Tibial artery (tissue), 4 donors: ENCODE data around the gene RSKR.

Source experiments
- DNase-seq, 2 donors: peaks; one replicate each; pipeline ENCODE4 v3.0.0-alpha.2; 2019
- H3K27ac ChIP-seq, 2 donors: fragments of 200-600 bp; sonication (generic) in 1 of 2; 1 replicate in 1 of 2; 2 replicates in 1 of 2; pipeline ENCODE4 v1.5.1; 2018 to 2019; ENCODE audit warnings: mild to moderate bottlenecking in 1 of 2
- H3K27me3 ChIP-seq, 2 donors: fragments of 200-600 bp; sonication (generic) in 1 of 2; one replicate each; pipeline versions ENCODE4 v1.5.1 to v1.6.0; 2016 to 2019
- H3K36me3 ChIP-seq, 3 donors: fragments of 200-600 bp; sonication (generic) in 2 of 3; one replicate each; pipeline ENCODE4 v1.5.1; 2016 to 2019; ENCODE audit warnings: mild to moderate bottlenecking in 2 of 3
- H3K4me1 ChIP-seq, 4 donors: fragments of 200-600 bp; sonication (generic) in 2 of 4; 1 replicate in 3 of 4; 2 replicates in 1 of 4; pipeline ENCODE4 v1.5.1; 2016 to 2019
- H3K4me3 ChIP-seq, 2 donors: fragments of 200-600 bp; sonication (generic) in 1 of 2; 1 replicate in 1 of 2; 2 replicates in 1 of 2; pipeline ENCODE4 v1.5.1; 2018 to 2019; ENCODE audit warnings: mild to moderate bottlenecking in 2 of 2
- H3K9me3 ChIP-seq, 3 donors: fragments of 200-600 bp; sonication (generic) in 1 of 3; one replicate each; pipeline ENCODE4 v1.5.1; 2016 to 2019
- intact Hi-C: fragments of 100-400 bp; cut with DNase I; formaldehyde crosslinking; loops from one replicate; pipeline ENCODE4 v1.15.0; 2023; ENCODE audit warnings: low total_unique reads
- TF ChIP-seq, protein P1 (sequence below), 2 experiments: fragments of 200-600 bp in 1 of 2; fragments of 450-650 bp in 1 of 2; IDR thresholded peaks; one replicate each; pipeline ENCODE4 v1.5.1; 2017 to 2019; ENCODE audit warnings: antibody characterized with exemption in 2 of 2, mild to moderate bottlenecking in 1 of 2, moderate library complexity in 1 of 2

RSKR gene

DNA sequence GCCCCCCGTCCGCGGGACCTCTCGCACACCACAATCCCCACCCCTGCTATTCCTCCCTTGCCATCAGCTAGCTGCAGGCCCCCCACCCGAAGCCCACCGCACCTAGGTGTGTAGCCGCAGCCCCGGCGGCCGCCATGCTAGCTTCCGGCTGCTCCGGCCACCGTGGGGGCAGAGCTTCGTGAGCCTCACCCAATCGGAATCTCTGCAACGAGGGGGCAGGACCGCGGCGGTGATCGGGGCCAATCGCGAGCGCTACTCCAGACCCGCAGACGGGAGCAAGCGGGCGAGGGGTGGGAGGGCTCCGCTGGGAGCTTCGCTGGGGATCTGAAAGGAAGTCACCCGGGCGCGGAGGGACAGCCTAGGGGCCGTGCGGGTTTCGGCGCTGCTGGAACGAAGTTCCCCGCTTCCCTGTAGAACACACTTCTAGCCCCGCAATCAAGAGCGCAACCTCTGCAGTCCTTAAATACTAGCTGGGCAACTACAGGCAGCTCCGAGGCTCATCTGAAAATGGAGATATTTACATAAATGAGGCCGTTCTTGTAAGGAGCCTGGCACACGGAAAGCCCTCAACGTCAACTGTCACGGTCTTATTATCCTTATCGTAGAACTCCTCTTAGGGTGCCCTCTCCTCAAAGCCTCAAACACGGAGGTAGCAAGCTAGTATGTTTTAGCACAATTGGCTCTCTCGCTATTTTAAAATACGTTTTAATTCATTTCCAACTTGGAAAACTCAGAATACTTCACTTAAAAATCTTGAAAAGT, 42.4 kb downstream of the RSKR start, which contains the start of gene PIGS:
TSS of gene PIGS (minus strand) at position 164 of the 762 bp plus-strand sequence. CDS start at position 136, 28 bp downstream.
- peak within 1 kb of the TSS; percentile 87 to 93 for H3K27ac ChIP-seq
- TF ChIP-seq, protein P1, sequence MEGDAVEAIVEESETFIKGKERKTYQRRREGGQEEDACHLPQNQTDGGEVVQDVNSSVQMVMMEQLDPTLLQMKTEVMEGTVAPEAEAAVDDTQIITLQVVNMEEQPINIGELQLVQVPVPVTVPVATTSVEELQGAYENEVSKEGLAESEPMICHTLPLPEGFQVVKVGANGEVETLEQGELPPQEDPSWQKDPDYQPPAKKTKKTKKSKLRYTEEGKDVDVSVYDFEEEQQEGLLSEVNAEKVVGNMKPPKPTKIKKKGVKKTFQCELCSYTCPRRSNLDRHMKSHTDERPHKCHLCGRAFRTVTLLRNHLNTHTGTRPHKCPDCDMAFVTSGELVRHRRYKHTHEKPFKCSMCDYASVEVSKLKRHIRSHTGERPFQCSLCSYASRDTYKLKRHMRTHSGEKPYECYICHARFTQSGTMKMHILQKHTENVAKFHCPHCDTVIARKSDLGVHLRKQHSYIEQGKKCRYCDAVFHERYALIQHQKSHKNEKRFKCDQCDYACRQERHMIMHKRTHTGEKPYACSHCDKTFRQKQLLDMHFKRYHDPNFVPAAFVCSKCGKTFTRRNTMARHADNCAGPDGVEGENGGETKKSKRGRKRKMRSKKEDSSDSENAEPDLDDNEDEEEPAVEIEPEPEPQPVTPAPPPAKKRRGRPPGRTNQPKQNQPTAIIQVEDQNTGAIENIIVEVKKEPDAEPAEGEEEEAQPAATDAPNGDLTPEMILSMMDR (IDR thresholded peaks at IDR 0.05) = no peak
- no peaks in the 10 kb centered on the region for H3K27me3 ChIP-seq
- intact Hi-C loops = no loop called here
- H3K4me1 ChIP-seq = peaks cover 0 to 27% (median 21%) of the 10 kb centered on the region in 4 donors
- H3K9me3 ChIP-seq = no peaks in the 10 kb centered on the region
- peaks cover 0 to 6% (median 0%) of the 10 kb centered on the region in 3 donors for H3K36me3 ChIP-seq
- H3K4me3 ChIP-seq = peak within 1 kb of the TSS; percentile 97
- DNase-seq = peak; percentile 93 to 97

DNA sequence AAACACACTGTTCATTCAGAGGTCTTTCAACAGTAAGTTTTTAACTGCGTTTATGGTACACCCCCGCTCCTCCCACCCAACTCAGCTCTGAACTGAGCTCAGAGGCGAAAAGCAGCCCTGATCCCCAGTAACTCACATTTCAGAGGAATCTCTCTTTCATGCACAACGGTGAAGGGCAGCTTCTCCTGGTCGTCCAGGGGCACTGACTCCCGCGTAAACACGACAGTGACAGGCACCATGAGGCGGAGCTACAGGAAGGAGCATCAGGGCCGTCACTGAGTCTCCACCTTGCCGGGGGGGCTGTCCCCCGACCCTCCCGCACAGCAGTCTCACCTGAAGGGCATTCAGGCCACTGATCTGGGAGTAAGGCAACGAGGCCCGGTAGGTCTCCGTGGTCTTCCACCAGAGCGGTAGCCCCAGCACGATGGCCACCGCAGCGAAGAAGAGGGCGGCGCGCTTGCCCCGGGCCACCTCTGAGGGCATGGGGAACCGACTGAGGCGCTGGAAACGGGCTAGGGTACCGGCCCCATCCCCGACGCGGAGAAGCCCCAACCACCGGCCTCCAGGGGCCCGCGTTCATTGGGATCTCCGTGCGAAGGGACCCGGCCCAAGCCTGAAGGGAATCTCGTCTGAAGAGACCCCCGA, 43.1 kb downstream of the RSKR start:
- H3K4me3 ChIP-seq = peak overlapping the region; percentile 97
- TF ChIP-seq, protein P1 (IDR thresholded peaks at IDR 0.05) = no peak
- H3K9me3 ChIP-seq = no peaks in the 10 kb centered on the region
- intact Hi-C loops = no loop called here
- DNase-seq = no peak
- H3K27me3 ChIP-seq = no peaks in the 10 kb centered on the region
- peaks cover 0 to 8% (median 0%) of the 10 kb centered on the region in 3 donors for H3K36me3 ChIP-seq
- peak overlapping the region; percentile 87 to 93 for H3K27ac ChIP-seq
- H3K4me1 ChIP-seq = peaks cover 0 to 27% (median 19%) of the 10 kb centered on the region in 4 donors

DNA sequence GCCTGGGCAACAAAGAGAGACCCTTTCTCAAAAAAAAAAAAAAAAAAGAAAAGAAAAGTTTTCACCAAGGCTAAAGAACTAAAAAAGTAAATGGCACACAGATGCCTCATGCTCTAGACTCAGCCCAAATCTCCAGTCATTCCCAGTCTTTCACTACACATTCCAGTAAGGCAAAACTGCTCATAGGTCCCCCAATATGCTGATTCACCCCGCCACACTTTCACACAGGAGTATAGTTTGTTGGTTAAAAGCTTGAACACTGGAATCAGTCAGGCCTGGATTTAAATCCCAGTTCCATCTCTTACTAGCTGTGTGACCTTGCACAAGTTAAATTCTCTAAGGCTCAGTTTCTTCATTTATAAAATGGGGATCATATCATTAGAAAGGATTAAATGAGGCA, 44.5 kb downstream of the RSKR start:
- TF ChIP-seq, protein P1 (IDR thresholded peaks at IDR 0.05) = no peak
- H3K9me3 ChIP-seq = no peaks in the 10 kb centered on the region

GRCh38 chr17:28567604-28568003, 46.4 kb downstream of the RSKR start:
- Histone ChIP-seq H3K4me3 (no peak overlapping the region), H3K27me3 (no peaks in the 10 kb centered on the region), H3K9me3 (no peaks in the 10 kb centered on the region), H3K27ac (no peak overlapping the region), H3K4me1 (peaks cover 0 to 26% (median 18%) of the 10 kb centered on the region in 4 donors), H3K36me3 (peaks cover 6 to 29% (median 13%) of the 10 kb centered on the region in 3 donors)
- intact Hi-C loops = no loop called here
- DNase-seq = no peak
- TF ChIP-seq, protein P1 (IDR thresholded peaks at IDR 0.05) = no peak

More for the DNA sequence above, 44.5 kb downstream of the RSKR start:
- Histone ChIP-seq H3K4me3 (no peak overlapping the region), H3K4me1 (peaks cover 0 to 27% (median 18%) of the 10 kb centered on the region in 4 donors), H3K27ac (no peak overlapping the region), H3K36me3 (peaks cover 0 to 12% (median 0%) of the 10 kb centered on the region in 3 donors), H3K27me3 (no peaks in the 10 kb centered on the region)
- intact Hi-C loops = no loop called here
- no peak for DNase-seq

- Histone ChIP-seq H3K4me1 (peaks cover 0 to 7% (median 0%) of the 10 kb centered on the region in 4 donors), H3K27me3 (no peaks in the 10 kb centered on the region), H3K9me3 (no peaks in the 10 kb centered on the region), H3K4me3 (no peak overlapping the region), H3K27ac (no peak overlapping the region), H3K36me3 (peaks cover 39 to 71% (median 51%) of the 10 kb centered on the region in 3 donors)
- intact Hi-C loops = no loop called here
- TF ChIP-seq, protein P1 (IDR thresholded peaks at IDR 0.05) = no peak
- no peak for DNase-seq
Measured at GRCh38 chr17:28563475-28563874, 50.5 kb downstream of the RSKR start.
